HL-60 (cell line): Measurements from ENCODE around the gene TMEM131L.

Source experiments
- DNase-seq, 2 experiments: peaks; one replicate each; pipeline ENCODE4 v3.0.0-alpha.2; 2010 to 2020; ENCODE audit warnings: low read depth in 1 of 2, low spot score in 1 of 2
- H3K27ac ChIP-seq: fragments of 250-450 bp; sonication (Bioruptor Pico); replicated peaks from 2 replicates; pipeline ENCODE4 v1.5.1; 2020; ENCODE audit warnings: mild to moderate bottlenecking, moderate library complexity
- H3K27me3 ChIP-seq: fragments of 250-450 bp; sonication (Bioruptor Pico); 2 replicates; pipeline ENCODE4 v1.5.1; 2021; ENCODE audit warnings: mild to moderate bottlenecking, moderate library complexity; ENCODE audit not compliant: insufficient read depth, poor library complexity, severe bottlenecking
- H3K4me3 ChIP-seq: replicated peaks from 2 replicates; pipeline ENCODE4 v1.5.1; 2011; ENCODE audit warnings: mild to moderate bottlenecking, control low read depth, low read length; ENCODE audit not compliant: insufficient read depth
- CTCF ChIP-seq: IDR thresholded peaks from one replicate; pipeline ENCODE4 v1.5.1; 2011; ENCODE audit warnings: low read length, control low read depth, inconsistent platforms; ENCODE audit not compliant: insufficient read depth
- GABPA ChIP-seq: IDR thresholded peaks from 2 replicates; pipeline ENCODE4 v1.6.1; 2012; ENCODE audit warnings: low read depth
- POLR2AphosphoS5 ChIP-seq: IDR thresholded peaks from 2 replicates; pipeline ENCODE4 v1.6.1; 2012; ENCODE audit warnings: low read depth
- REST ChIP-seq: IDR thresholded peaks from 2 replicates; pipeline ENCODE4 v1.6.1; 2012; ENCODE audit warnings: low read depth; ENCODE audit not compliant: insufficient replicate concordance
- SPI1 ChIP-seq: IDR thresholded peaks from 2 replicates; pipeline ENCODE4 v1.6.1; 2012; ENCODE audit warnings: low read depth, mild to moderate bottlenecking, borderline replicate concordance

The TMEM131L gene

GRCh38 chr4:153611679-153612078 lies 145.5 kb downstream of the TMEM131L start:
- no peak for DNase-seq
- Histone ChIP-seq H3K27ac (no peak overlapping the region), H3K4me3 (no peak overlapping the region), H3K27me3 (no peaks in the 10 kb centered on the region)
- no peak for TF ChIP-seq POLR2AphosphoS5
- no peak for TF ChIP-seq GABPA

- no peak for DNase-seq
- Histone ChIP-seq H3K27ac (no peak overlapping the region), H3K27me3 (no peaks in the 10 kb centered on the region), H3K4me3 (no peak overlapping the region)
- TF ChIP-seq REST (no peak), SPI1 (no peak), POLR2AphosphoS5 (no peak), CTCF (no peak), GABPA (no peak)
These were observed 146.7 kb downstream of the TMEM131L start for GRCh38 chr4:153612878-153613277.

- TF ChIP-seq SPI1 (no peak), POLR2AphosphoS5 (no peak), REST (no peak), CTCF (no peak), GABPA (no peak)
- no peak for DNase-seq
- Histone ChIP-seq H3K27ac (no peak overlapping the region), H3K4me3 (no peak overlapping the region), H3K27me3 (no peaks in the 10 kb centered on the region)
These were observed 149.9 kb downstream of the TMEM131L start for GRCh38 chr4:153616006-153616555.

GRCh38 chr4:153618833-153619232 lies 152.7 kb downstream of the TMEM131L start:
- no peak overlapping the region for H3K27ac ChIP-seq
- DNase-seq, result no peak
- H3K27me3 ChIP-seq, result no peaks in the 10 kb centered on the region
- H3K4me3 ChIP-seq, result no peak overlapping the region
- TF ChIP-seq POLR2AphosphoS5 (no peak), SPI1 (no peak), GABPA (no peak), CTCF (no peak), REST (no peak)
